H1 (cell line): ENCODE measurements around the gene ZFAND3.

ENCODE experiments used
- ASH2L ChIP-seq: fragments of 200-600, 300-600 bp; sonication (generic); IDR thresholded peaks from one replicate; pipeline ENCODE4 v1.7.1; 2017; ENCODE audit warnings: low read length
- EP300 ChIP-seq, 2 experiments: IDR thresholded peaks; 1 replicate in 1 of 2; 2 replicates in 1 of 2; pipeline ENCODE4 v1.6.1; 2011 to 2012; ENCODE audit warnings: low read depth in 2 of 2, low read length in 2 of 2, mild to moderate bottlenecking in 2 of 2, borderline replicate concordance in 1 of 2, inconsistent platforms in 1 of 2, moderate library complexity in 1 of 2
- POLR2A ChIP-seq, 2 experiments: IDR thresholded peaks; 1 replicate in 1 of 2; 2 replicates in 1 of 2; pipeline ENCODE4 v1.6.1; 2011; ENCODE audit warnings: low read depth in 2 of 2, low read length in 2 of 2, mild to moderate bottlenecking in 2 of 2; ENCODE audit errors: control extremely low read depth in 1 of 2
- TF ChIP-seq, protein P1 (sequence below), 3 experiments: IDR thresholded peaks; 1 replicate in 2 of 3; 2 replicates in 1 of 3; pipeline versions ENCODE4 v1.5.1 to v1.6.1; 2011; ENCODE audit warnings: low read length in 3 of 3, mild to moderate bottlenecking in 3 of 3, inconsistent platforms in 2 of 3, low read depth in 1 of 3, moderate library complexity in 1 of 3; ENCODE audit not compliant: insufficient read depth in 1 of 3; ENCODE audit errors: control extremely low read depth in 1 of 3

GRCh38 chr6:37862992-37863391, 43.5 kb downstream of the ZFAND3 start:
- no peak for TF ChIP-seq EP300 (IDR thresholded peaks at IDR 0.05; ENCODE audit: borderline replicate concordance in 1 of 2, low read depth in 2 of 2, low read length in 2 of 2)
- TF ChIP-seq ASH2L: no peak
- TF ChIP-seq, protein P1, sequence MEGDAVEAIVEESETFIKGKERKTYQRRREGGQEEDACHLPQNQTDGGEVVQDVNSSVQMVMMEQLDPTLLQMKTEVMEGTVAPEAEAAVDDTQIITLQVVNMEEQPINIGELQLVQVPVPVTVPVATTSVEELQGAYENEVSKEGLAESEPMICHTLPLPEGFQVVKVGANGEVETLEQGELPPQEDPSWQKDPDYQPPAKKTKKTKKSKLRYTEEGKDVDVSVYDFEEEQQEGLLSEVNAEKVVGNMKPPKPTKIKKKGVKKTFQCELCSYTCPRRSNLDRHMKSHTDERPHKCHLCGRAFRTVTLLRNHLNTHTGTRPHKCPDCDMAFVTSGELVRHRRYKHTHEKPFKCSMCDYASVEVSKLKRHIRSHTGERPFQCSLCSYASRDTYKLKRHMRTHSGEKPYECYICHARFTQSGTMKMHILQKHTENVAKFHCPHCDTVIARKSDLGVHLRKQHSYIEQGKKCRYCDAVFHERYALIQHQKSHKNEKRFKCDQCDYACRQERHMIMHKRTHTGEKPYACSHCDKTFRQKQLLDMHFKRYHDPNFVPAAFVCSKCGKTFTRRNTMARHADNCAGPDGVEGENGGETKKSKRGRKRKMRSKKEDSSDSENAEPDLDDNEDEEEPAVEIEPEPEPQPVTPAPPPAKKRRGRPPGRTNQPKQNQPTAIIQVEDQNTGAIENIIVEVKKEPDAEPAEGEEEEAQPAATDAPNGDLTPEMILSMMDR (IDR thresholded peaks at IDR 0.05; ENCODE audit: control extremely low read depth in 1 of 3, insufficient read depth in 1 of 3, low read depth in 1 of 3, low read length in 3 of 3): no peak
- TF ChIP-seq POLR2A (IDR thresholded peaks at IDR 0.05; ENCODE audit: control extremely low read depth in 1 of 2, low read depth in 2 of 2, low read length in 2 of 2): no peak
